Astrocyte of the spinal cord (primary cell): Measurements from ENCODE around the gene CXCL5.

Source experiments
- DNase-seq: peaks from one replicate; pipeline ENCODE4 v3.0.0; 2011; ENCODE audit warnings: low read depth, low spot score
- H3K4me3 ChIP-seq: 2 replicates; pipeline ENCODE4 v1.5.1; 2011; ENCODE audit warnings: low read depth, mild to moderate bottlenecking, low read length, moderate library complexity
- in situ Hi-C: cut with HindIII; loops from 2 replicates; pipeline ENCODE4 v1.10.0; 2017; ENCODE audit warnings: low sequenced_read_pairs
- TF ChIP-seq, protein P1 (sequence below): IDR thresholded peaks from 2 replicates; pipeline ENCODE4 v1.5.1; 2012; ENCODE audit warnings: low read depth, mild to moderate bottlenecking, low read length, inconsistent platforms

Gene CXCL5

DNA sequence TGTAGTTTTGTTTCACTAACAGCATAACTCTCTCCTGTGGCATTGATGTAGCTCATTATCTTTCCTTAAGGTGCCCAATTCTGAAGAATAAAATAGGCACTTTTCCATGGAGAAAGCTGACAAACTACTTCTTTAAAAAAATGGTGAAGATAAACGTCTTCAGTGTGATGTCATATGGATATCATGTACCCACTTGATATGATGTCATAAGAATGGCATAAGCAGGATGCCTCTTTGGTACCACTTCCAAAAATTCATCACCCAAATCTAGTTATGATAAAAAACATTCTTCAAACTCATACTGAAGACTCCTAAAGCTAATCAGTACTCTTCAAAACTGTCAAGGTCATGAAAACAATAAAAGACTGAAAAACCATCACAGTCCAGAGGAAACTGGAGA lies 42.9 kb upstream of the CXCL5 start:
- in situ Hi-C loops = no loop called here
- no peak overlapping the region for H3K4me3 ChIP-seq
- no peak for DNase-seq
- TF ChIP-seq, protein P1, sequence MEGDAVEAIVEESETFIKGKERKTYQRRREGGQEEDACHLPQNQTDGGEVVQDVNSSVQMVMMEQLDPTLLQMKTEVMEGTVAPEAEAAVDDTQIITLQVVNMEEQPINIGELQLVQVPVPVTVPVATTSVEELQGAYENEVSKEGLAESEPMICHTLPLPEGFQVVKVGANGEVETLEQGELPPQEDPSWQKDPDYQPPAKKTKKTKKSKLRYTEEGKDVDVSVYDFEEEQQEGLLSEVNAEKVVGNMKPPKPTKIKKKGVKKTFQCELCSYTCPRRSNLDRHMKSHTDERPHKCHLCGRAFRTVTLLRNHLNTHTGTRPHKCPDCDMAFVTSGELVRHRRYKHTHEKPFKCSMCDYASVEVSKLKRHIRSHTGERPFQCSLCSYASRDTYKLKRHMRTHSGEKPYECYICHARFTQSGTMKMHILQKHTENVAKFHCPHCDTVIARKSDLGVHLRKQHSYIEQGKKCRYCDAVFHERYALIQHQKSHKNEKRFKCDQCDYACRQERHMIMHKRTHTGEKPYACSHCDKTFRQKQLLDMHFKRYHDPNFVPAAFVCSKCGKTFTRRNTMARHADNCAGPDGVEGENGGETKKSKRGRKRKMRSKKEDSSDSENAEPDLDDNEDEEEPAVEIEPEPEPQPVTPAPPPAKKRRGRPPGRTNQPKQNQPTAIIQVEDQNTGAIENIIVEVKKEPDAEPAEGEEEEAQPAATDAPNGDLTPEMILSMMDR = no peak

DNA sequence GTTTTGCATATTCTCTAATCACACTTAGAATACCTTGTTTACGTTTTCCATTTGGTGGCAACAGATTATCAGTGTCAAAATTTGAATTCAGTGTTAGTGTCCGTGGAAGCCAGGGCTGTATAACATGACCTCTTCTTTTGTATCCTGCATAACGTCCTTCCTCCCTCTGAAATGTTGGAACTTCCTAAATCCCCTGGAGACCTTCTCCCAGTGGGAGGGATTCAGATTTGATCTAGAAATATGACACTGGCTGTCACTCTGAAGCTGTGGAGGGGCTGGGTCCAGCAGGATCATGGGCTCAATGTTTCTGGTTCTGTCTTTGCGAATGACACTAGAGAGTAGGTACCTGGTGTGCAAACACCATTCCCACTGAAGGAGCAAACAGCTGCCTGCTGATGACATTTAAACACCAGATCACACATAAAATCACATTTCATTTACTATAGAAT lies 40.9 kb upstream of the CXCL5 start:
- TF ChIP-seq, protein P1 = no peak
- H3K4me3 ChIP-seq = peak overlapping the region; percentile 67
- in situ Hi-C loops = no loop called here
- no peak for DNase-seq

DNA sequence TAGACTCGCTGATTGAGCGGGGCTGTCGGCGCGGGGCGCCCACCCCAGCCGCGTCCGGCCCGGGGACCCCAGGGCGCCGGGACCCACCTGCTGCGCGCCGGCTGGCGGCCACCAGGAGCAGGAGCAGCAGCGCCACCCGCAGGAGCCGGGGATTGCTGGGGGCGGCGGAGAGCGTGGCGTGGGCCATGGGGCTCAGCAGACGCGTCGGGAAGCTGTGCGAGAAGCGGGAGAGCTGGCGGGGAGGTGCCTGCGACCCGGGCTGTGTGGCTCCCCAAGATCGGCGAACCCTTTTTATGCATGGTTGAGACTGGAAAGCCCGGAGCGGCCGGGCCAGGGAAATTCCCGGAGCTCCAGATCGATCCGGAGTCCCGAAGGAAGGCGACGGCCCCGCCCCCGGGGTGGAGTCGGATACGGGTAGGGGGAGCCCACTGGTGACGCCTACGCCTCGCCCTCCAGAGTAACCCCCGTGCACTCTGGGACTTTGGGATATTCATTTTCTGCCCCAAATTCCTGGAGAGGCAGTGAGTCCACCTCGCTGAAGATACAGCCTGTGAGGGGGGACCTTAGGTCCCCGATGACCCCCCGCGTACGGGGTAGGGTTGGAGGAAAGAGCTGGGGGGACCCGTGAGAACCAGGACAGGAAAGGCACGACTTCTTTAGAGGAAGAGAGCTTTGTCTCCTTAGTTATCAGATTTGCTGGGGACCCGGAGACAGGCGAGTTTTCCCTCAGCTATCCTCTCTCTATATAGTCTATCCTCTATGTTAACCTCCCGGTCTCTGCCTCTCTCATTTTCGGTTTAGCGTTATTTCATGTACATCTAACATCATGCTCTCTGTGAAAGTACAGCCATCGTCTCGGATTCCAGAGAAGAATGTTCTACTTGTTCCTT lies 40.2 kb upstream of the CXCL5 start, which contains the start of gene CXCL3:
Gene CXCL3, minus strand, starts transcription at position 265 of the 890 bp plus-strand sequence. Its CDS starts 78 bp downstream, at position 187.
- peak within 1 kb of the TSS; percentile 67 for H3K4me3 ChIP-seq
- in situ Hi-C loops = no loop called here
- DNase-seq = peak; percentile 73
- TF ChIP-seq, protein P1 = peak; percentile 23

DNA sequence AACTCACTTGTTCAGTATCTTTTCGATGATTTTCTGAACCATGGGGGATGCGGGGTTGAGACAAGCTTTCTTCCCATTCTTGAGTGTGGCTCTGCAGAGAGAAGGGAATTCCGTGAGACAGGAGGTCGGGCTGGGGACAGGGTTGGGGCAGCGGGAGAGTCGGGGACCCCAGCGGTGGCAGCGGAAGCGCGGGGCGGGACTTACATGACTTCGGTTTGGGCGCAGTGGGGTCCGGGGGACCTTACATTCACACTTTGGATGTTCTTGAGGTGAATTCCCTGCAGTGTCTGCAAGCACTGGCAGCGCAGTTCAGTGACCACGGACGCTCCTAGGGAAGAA lies 39.6 kb upstream of the CXCL5 start:
- in situ Hi-C loops = no loop called here
- H3K4me3 ChIP-seq = peak overlapping the region; percentile 67

DNA sequence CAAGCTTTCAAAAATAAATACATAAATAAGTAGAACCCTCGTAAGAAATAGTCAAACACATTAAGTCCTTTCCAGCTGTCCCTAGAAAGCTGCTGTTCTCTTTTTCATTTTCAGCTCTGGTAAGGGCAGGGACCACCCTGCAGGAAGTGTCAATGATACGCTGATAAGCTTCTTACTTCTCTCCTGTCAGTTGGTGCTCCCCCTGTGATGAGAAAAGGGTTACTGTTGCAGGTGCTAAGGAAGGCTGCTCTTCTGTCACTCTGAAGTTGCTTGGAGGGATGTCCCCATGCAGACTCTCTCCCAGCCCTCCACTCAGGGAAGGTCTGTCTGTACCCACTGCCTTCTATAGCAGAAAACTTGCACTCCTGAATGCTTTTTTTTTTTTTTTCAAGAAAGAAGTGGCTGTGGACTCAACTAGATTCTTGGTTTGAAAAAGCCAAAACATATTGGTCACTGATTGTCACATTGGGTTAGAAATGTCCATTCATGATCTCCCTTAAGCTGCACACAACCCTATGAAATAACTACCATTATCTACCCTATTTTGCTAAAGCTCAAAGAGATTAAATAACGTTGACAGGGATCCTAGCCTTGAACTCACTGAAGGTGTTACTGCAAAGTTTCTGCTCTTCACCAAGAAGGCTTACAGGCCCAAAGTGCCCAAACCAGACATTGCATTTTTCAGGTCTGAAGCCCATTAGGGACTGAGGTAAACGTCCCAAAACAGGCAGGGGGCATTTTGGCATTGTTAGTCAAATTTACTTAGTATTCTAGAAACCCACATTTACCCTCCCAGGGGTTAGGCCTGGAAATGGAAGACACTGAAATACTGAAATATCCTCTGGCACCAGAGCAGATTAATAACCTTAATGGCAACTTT lies 38.8 kb upstream of the CXCL5 start:
- DNase-seq = no peak
- TF ChIP-seq, protein P1 = no peak
- in situ Hi-C loops = no loop called here
- peak overlapping the region; percentile 67 for H3K4me3 ChIP-seq

More for the DNA sequence above, 39.6 kb upstream of the CXCL5 start:
- no peak for DNase-seq
- TF ChIP-seq, protein P1 = no peak

DNA sequence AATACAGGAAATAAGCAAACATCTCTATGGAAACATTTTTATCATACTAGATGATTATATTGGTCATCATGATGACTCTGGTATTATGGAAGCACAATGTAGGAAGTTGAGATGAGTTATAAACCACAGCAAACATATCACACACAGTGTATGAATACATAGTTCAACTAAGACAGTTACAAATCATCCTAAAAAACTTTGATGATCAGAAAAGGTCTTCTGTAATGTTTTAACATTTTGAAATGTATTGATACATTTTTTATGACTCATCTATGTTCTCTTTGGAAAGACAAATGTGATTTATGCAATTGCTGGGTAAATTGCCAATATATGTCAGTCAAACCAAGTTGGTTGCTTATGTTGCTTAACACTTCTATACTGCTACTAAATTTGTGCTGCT lies 35.3 kb upstream of the CXCL5 start:
- no peak for DNase-seq
- no peak overlapping the region for H3K4me3 ChIP-seq
- TF ChIP-seq, protein P1 = no peak
- in situ Hi-C loops = no loop called here
